ENCODE measurements around the gene CACNA1F. TPM values are rescaled to one million over a fixed set of nuclear protein-coding genes. Genes with fewer than 3 reads are reported as not detected.
"Not testable (repeated sequence)": the region's sequence is repeated elsewhere in the genome, so short reads cannot be mapped to it uniquely, and the experiment has no call there.

CACNA1F gene
- total RNA-seq, 1 donor from 2014 or later = not detected

DNA sequence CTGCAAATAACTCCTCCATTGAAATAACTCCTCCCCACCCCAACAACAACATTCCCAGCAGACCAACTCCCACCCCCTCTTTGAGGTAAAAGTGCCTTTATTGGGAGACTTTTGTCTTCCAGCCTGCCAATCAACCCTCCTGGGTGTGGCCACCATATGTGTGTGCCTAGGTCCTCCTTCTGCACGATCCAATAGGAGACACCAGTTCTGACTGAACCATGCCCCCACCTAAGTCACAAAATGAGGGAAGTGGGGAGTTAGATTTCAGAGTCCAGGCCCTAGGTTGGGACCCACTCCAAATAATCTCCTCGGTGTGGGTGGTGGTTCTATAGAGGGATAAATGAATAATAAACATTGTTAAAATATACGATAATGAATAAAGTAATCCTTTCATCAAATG is 58.4 kb downstream of the CACNA1F start:
- H3K4me1 ChIP-seq = peaks cover 0 to 4% of the 10 kb centered on the region in 2 donors
- peaks cover 14 to 18% of the 10 kb centered on the region in 2 donors for H3K36me3 ChIP-seq
- no peak overlapping the region for H3K27ac ChIP-seq
- no peaks in the 10 kb centered on the region for H3K27me3 ChIP-seq
- no peak overlapping the region for H3K4me3 ChIP-seq
- DNase-seq (ENCODE audit: low spot score in 2 of 2) = no peak
- no peaks in the 10 kb centered on the region for H3K9me3 ChIP-seq
- intact Hi-C loops (cut with DNase I) = no loop called here
- TF ChIP-seq CTCF (IDR thresholded peaks at IDR 0.05) = no peak

- H3K9me3 ChIP-seq; intact Hi-C loops (cut with DNase I); DNase-seq (ENCODE audit: low spot score in 2 of 2); H3K27me3 ChIP-seq; H3K4me1 ChIP-seq: not testable (repeated sequence)
- Histone ChIP-seq H3K36me3 (peaks cover 14 to 18% of the 10 kb centered on the region in 2 donors), H3K27ac (peak overlapping the region; percentile 88 to 89), H3K4me3 (peak overlapping the region in 1 of 2 donors; percentile 72)
Measured at GRCh38 chrX:49173544-49173943, 59.6 kb downstream of the CACNA1F start.

DNA sequence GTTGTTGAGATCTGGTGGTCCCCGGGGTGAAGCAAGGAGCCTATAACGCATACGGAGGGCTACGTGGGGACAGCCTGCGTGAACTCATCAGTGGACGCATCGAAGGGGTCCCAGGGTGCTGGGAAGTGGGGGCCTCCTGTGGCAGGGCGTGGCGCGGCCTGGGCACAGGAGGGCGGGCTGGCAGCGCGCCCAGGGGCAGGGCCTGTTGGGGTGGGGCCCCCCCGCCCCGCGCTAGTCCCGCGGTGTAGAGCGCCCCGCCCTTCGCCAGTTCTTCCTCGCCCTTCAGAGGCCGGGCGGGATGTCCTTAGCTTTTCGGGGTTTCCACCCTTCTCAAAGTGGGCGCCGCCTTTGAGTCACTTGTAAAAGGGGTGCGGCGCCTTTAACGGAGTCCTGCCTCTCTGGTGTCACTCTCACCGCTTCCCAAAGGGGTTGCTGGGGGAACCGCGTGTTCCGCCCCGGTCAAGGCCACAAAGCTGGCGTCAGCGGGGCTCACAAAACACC is 60.8 kb downstream of the CACNA1F start:
- TF ChIP-seq CTCF (IDR thresholded peaks at IDR 0.05) = no peak
- intact Hi-C loops (cut with DNase I) = no loop called here
- peak overlapping the region; percentile 88 to 89 for H3K27ac ChIP-seq
- H3K4me1 ChIP-seq = peaks cover 4% of the 10 kb centered on the region in 2 donors
- H3K4me3 ChIP-seq = peak overlapping the region; percentile 70 to 72
- H3K27me3 ChIP-seq = no peaks in the 10 kb centered on the region
- no peaks in the 10 kb centered on the region for H3K9me3 ChIP-seq
- peaks cover 14 to 18% of the 10 kb centered on the region in 2 donors for H3K36me3 ChIP-seq
- peak in 1 of 2 donors; percentile 83 for DNase-seq (ENCODE audit: low spot score in 2 of 2)

GRCh38 chrX:49171752-49172279 is 61.3 kb downstream of the CACNA1F start, which contains the start of gene PLP2:
PLP2 (plus strand) TSS chrX:49171898; CDS start chrX:49172001, 103 bp downstream.
- peak in 1 of 2 donors; percentile 85 for DNase-seq (ENCODE audit: low spot score in 2 of 2)
- Histone ChIP-seq H3K4me3 (peak within 1 kb of the TSS; percentile 70 to 72), H3K27me3 (no peaks in the 10 kb centered on the region), H3K27ac (peak within 1 kb of the TSS; percentile 88 to 89), H3K36me3 (peaks cover 14 to 18% of the 10 kb centered on the region in 2 donors), H3K4me1 (peaks cover 4% of the 10 kb centered on the region in 2 donors), H3K9me3 (no peaks in the 10 kb centered on the region)
- TF ChIP-seq CTCF (IDR thresholded peaks at IDR 0.05) = no peak
- intact Hi-C loops (cut with DNase I) = no loop called here

- TF ChIP-seq CTCF (IDR thresholded peaks at IDR 0.05) = no peak
Measured at GRCh38 chrX:49167740-49168108, 65.4 kb downstream of the CACNA1F start.

DNA sequence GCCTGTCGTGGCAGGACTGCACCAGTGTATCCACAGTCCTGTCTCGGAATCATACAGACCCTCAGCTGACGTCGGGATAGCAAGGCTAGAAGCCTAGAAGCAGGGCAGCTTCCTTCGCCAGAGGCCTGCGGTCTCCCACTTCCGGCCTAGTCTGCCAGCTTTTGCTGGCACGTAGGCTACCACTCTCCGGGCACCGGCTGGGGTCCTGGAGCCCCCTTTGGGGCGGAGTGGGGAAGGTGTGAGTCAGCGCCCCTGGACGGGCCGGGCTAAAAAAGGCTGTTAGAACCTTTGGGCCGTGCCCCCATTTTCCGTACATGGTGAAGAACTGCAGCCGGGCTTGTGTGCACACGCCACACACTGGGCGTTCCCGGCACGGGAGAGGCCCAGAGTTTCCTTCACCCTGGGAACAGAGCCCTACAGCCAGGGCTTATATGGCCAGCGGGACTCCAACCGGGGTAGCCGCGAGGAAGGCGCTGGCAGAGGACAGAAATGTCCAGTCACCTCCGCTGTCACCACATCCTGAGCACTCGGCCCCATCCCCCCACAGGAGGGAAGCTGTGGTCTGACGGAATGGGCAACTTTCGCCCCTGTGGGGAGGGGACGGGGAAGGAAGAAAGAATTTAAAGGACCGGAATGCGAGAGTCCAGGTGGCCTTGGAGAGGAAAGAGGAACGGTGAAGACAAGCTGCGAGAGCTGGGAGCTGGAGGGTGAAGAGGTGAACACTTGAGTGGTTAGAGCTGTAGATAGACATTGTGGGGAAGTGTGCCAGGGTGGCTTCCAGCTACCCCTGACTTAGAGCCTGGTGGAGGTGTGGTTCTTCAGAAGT is 66.0 kb downstream of the CACNA1F start:
- H3K27me3 ChIP-seq = no peaks in the 10 kb centered on the region
- no peaks in the 10 kb centered on the region for H3K36me3 ChIP-seq
- peak overlapping the region; percentile 88 to 91 for H3K27ac ChIP-seq
- peak; percentile 76 to 93 for DNase-seq (ENCODE audit: low spot score in 2 of 2)
- H3K4me3 ChIP-seq = peak overlapping the region; percentile 39 to 58
- peaks cover 0 to 4% of the 10 kb centered on the region in 2 donors for H3K4me1 ChIP-seq
- no peaks in the 10 kb centered on the region for H3K9me3 ChIP-seq
- no peak for TF ChIP-seq CTCF (IDR thresholded peaks at IDR 0.05)
- intact Hi-C loops (cut with DNase I) = loop anchor here (1.0 to 10.0 kb wide), 4 partner anchors 12 to 252 kb away; partner anchors contain the start of genes GPKOW, PIM2 and SLC35A2

More at GRCh38 chrX:49167740-49168108, 65.4 kb downstream of the CACNA1F start:
- H3K4me3 ChIP-seq = peak overlapping the region; percentile 39 to 58
- no peak for DNase-seq (ENCODE audit: low spot score in 2 of 2)
- H3K27me3 ChIP-seq = no peaks in the 10 kb centered on the region
- intact Hi-C loops (cut with DNase I) = loop anchor here (1.0 to 10.0 kb wide), 4 partner anchors 12 to 253 kb away; partner anchors contain the start of genes GPKOW, PIM2 and SLC35A2
- peaks cover 0 to 4% of the 10 kb centered on the region in 2 donors for H3K4me1 ChIP-seq
- H3K9me3 ChIP-seq = no peaks in the 10 kb centered on the region
- peak overlapping the region; percentile 88 to 91 for H3K27ac ChIP-seq
- H3K36me3 ChIP-seq = no peaks in the 10 kb centered on the region

Data from ascending aorta (tissue), 2 donors.